ENCODE results near the gene SART3. TPM values are rescaled to one million over a fixed set of nuclear protein-coding genes. Genes with fewer than 3 reads are reported as not detected.

The SART3 gene
- total and polyA plus RNA-seq, 2 of the 13 experiments (the other 11 are each of a cell fraction or from before 2014, with no cell fraction given), result 16.1 to 69.9 TPM

DNA sequence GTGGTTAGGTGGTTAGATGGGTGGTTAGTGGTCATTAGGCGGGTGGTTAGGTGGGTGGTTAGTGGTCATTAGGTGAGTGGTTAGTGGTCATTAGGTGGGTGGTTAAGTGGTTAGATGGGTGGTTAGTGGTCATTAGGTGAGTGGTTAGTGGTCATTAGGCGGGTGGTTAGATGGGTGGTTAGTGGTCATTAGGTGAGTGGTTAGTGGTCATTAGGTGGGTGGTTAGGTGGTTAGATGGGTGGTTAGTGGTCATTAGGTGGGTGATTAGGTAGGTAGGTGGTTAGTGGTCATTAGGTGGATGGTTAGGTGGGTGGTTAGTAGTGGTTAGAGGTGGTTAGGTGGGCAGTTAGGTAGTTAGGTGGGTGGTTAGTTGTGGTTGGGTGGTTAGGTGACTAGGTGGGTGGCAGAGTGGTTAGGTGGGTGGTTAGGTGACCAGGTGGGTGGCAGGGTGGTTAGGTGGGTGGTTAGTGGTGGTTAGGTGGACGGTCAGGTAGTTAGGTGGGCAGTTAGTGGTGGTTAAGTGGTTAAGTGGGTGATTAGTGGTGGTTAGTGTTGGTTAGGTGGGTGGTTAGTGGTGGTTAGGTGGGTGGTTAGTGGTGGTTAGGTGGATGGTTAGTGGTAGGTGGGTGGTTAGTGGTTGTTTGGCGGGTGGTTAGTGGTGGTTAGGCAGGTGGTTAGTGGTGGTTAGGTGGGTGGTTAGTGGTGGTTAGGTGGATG is 44.9 kb upstream of the SART3 start:
- no peak overlapping the region for H3K4me3 ChIP-seq (replicated peaks in 1 of 3; ENCODE audit: insufficient read depth in 1 of 3, low read depth in 2 of 3, low read length in 3 of 3)
- H4K20me1 ChIP-seq (ENCODE audit: insufficient read depth, low read length), result no peaks in the 10 kb centered on the region
- ChIA-PET POLR2A (no interaction called here), CTCF (ENCODE audit: low intra/inter-chr PET ratio, low total read pairs) (no interaction called here)
- intact Hi-C loops (cut with micrococcal nuclease; ENCODE audit: unreplicated experiment), result no loop called here
- no peaks in the 10 kb centered on the region for H3K9me3 ChIP-seq (ENCODE audit: low read length)
- H2AFZ ChIP-seq (ENCODE audit: low read length), result no peak overlapping the region
- no peaks in the 10 kb centered on the region for H3K36me3 ChIP-seq (replicated peaks in 1 of 2; ENCODE audit: control insufficient read depth in 1 of 2, insufficient read depth in 2 of 2, low read length in 2 of 2)
- DNase-seq (ENCODE audit: low spot score) (no peak), ATAC-seq (no peak), FAIRE-seq (no peak)
- H3K27me3 ChIP-seq (ENCODE audit: control insufficient read depth in 1 of 2, insufficient read depth in 2 of 2, low read length in 2 of 2), result peaks cover 3 to 20% of the 10 kb centered on the region in 2 experiments; a peak in 3 of 5 replicates
- BruUV-seq (replicated peaks), result no TSS peak
- H3K4me1 ChIP-seq (ENCODE audit: insufficient read depth, low read length), result peaks cover 12% of the 10 kb centered on the region
- no peak overlapping the region for H3K4me2 ChIP-seq (ENCODE audit: low read depth, low read length)
- H3K27ac ChIP-seq (ENCODE audit: extremely low read length, insufficient read depth, low read length), result no peak overlapping the region
- no peak overlapping the region for H3K9ac ChIP-seq (ENCODE audit: insufficient read depth, low read depth, low read length)
- in situ Hi-C loops (cut with HindIII; ENCODE audit: extremely low pct_ligation_motif_present, low pct_unique_long_range_greater_than_20kb), result no loop called here
- 58% methylated on average over 4 of the region's 4 CpGs for whole genome bisulfite sequencing (ENCODE audit: low lambda C conversion rate)
- H3K79me2 ChIP-seq (ENCODE audit: insufficient read depth, low read length), result no peaks in the 10 kb centered on the region
- TF ChIP-seq, protein P1, sequence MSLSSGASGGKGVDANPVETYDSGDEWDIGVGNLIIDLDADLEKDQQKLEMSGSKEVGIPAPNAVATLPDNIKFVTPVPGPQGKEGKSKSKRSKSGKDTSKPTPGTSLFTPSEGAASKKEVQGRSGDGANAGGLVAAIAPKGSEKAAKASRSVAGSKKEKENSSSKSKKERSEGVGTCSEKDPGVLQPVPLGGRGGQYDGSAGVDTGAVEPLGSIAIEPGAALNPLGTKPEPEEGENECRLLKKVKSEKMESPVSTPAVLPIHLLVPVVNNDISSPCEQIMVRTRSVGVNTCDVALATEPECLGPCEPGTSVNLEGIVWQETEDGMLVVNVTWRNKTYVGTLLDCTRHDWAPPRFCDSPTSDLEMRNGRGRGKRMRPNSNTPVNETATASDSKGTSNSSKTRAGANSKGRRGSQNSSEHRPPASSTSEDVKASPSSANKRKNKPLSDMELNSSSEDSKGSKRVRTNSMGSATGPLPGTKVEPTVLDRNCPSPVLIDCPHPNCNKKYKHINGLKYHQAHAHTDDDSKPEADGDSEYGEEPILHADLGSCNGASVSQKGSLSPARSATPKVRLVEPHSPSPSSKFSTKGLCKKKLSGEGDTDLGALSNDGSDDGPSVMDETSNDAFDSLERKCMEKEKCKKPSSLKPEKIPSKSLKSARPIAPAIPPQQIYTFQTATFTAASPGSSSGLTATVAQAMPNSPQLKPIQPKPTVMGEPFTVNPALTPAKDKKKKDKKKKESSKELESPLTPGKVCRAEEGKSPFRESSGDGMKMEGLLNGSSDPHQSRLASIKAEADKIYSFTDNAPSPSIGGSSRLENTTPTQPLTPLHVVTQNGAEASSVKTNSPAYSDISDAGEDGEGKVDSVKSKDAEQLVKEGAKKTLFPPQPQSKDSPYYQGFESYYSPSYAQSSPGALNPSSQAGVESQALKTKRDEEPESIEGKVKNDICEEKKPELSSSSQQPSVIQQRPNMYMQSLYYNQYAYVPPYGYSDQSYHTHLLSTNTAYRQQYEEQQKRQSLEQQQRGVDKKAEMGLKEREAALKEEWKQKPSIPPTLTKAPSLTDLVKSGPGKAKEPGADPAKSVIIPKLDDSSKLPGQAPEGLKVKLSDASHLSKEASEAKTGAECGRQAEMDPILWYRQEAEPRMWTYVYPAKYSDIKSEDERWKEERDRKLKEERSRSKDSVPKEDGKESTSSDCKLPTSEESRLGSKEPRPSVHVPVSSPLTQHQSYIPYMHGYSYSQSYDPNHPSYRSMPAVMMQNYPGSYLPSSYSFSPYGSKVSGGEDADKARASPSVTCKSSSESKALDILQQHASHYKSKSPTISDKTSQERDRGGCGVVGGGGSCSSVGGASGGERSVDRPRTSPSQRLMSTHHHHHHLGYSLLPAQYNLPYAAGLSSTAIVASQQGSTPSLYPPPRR (CRISPR knock-in tag; IDR thresholded peaks at IDR 0.05; ENCODE audit: borderline replicate concordance), result no peak
- TF ChIP-seq EZH2 (conservative IDR thresholded peaks at IDR 0.05; ENCODE audit: low read depth, low read length) (no peak), PRDM4 (CRISPR knock-in tag; IDR thresholded peaks at IDR 0.05; ENCODE audit: borderline replicate concordance) (no peak), ZNF260 (CRISPR knock-in tag; IDR thresholded peaks at IDR 0.05; ENCODE audit: borderline replicate concordance, low read depth) (no peak), E2F2 (CRISPR knock-in tag; IDR thresholded peaks at IDR 0.05; ENCODE audit: borderline replicate concordance) (no peak), ZNF782 (CRISPR knock-in tag; IDR thresholded peaks at IDR 0.05; ENCODE audit: borderline replicate concordance) (no peak), TCF12 (IDR thresholded peaks at IDR 0.05) (peak; percentile 91; the same call in 1 of the 2 replicates), TCF12 (CRISPR knock-in tag; IDR thresholded peaks at IDR 0.05) (no peak), NCOA5 (CRISPR knock-in tag; IDR thresholded peaks at IDR 0.05) (no peak), KDM3A (CRISPR knock-in tag; IDR thresholded peaks at IDR 0.05; ENCODE audit: low read depth) (no peak), CHD4 (IDR thresholded peaks at IDR 0.05; ENCODE audit: borderline replicate concordance, low read length) (peak; percentile 78; the same call in 1 of the 2 replicates), E2F1 (CRISPR knock-in tag; IDR thresholded peaks at IDR 0.05) (no peak)
- TF ChIP-seq, protein P2, sequence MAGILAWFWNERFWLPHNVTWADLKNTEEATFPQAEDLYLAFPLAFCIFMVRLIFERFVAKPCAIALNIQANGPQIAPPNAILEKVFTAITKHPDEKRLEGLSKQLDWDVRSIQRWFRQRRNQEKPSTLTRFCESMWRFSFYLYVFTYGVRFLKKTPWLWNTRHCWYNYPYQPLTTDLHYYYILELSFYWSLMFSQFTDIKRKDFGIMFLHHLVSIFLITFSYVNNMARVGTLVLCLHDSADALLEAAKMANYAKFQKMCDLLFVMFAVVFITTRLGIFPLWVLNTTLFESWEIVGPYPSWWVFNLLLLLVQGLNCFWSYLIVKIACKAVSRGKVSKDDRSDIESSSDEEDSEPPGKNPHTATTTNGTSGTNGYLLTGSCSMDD (CRISPR knock-in tag; IDR thresholded peaks at IDR 0.05), result no peak

Measured in HepG2 (cell line).